Karpas-422 (cell line): Measurements from ENCODE around the gene CDRT15L2. TPM values are rescaled to one million over a fixed set of nuclear protein-coding genes. Genes with fewer than 3 reads are reported as not detected.
"Not testable (repeated sequence)": the region's sequence is repeated elsewhere in the genome, so short reads cannot be mapped to it uniquely, and the experiment has no call there.

ENCODE experiments used
- DNase-seq: peaks from one replicate; pipeline ENCODE4 v3.0.0-alpha.2; 2015
- H2AFZ ChIP-seq: fragments of 200-600 bp; sonication (generic); 2 replicates; pipeline ENCODE4 v1.6.1; 2014; ENCODE audit warnings: antibody characterized with exemption, low read length, mixed read lengths
- H3K27ac ChIP-seq: fragments of 200-600 bp; sonication (generic); 2 replicates; pipeline ENCODE4 v1.5.1; 2014; ENCODE audit warnings: mild to moderate bottlenecking, low read length, moderate library complexity
- H3K27me3 ChIP-seq: fragments of 200-600 bp; sonication (generic); 2 replicates; pipeline ENCODE4 v1.6.1; 2014; ENCODE audit warnings: low read length, mixed read lengths
- H3K36me3 ChIP-seq: fragments of 200-600 bp; sonication (generic); 2 replicates; pipeline ENCODE4 v1.6.1; 2014; ENCODE audit warnings: low read length, mixed read lengths; ENCODE audit not compliant: insufficient read depth
- H3K4me1 ChIP-seq: fragments of 200-600 bp; sonication (generic); 2 replicates; pipeline ENCODE4 v1.6.1; 2014; ENCODE audit warnings: mild to moderate bottlenecking, low read length, mixed read lengths
- H3K4me2 ChIP-seq: fragments of 200-600 bp; sonication (generic); 2 replicates; pipeline ENCODE4 v1.6.1; 2014; ENCODE audit warnings: low read length, low read depth, mild to moderate bottlenecking; ENCODE audit not compliant: poor library complexity, severe bottlenecking
- H3K4me3 ChIP-seq: fragments of 200-600 bp; sonication (generic); 2 replicates; pipeline ENCODE4 v1.5.1; 2014; ENCODE audit warnings: mild to moderate bottlenecking, antibody characterized with exemption, low read length, mixed read lengths
- H3K79me2 ChIP-seq: fragments of 200-600 bp; sonication (generic); 2 replicates; pipeline ENCODE4 v1.6.1; 2014; ENCODE audit warnings: mild to moderate bottlenecking, low read length, mixed read lengths
- H3K9ac ChIP-seq: fragments of 200-600 bp; sonication (generic); 2 replicates; pipeline ENCODE4 v1.6.0; 2014; ENCODE audit warnings: low read length
- H3K9me2 ChIP-seq: fragments of 200-600 bp; sonication (generic), shearing (Covaris generic); replicated peaks from 2 replicates; pipeline ENCODE4 v1.6.0; 2014; ENCODE audit warnings: mild to moderate bottlenecking, low read length, moderate library complexity; ENCODE audit not compliant: insufficient read depth
- H3K9me3 ChIP-seq: fragments of 300-700, 200-600 bp; sonication (generic); 2 replicates; pipeline ENCODE4 v1.6.1; 2014; ENCODE audit warnings: low read length, mixed read lengths
- H4K20me1 ChIP-seq: fragments of 200-600 bp; sonication (generic); 2 replicates; pipeline ENCODE4 v1.6.1; 2014; ENCODE audit warnings: mild to moderate bottlenecking, antibody characterized with exemption, low read length, low read depth; ENCODE audit not compliant: insufficient read depth
- total RNA-seq: library from RNA; depleted of rRNA; stranded (reverse); fragments of >200 nt; shearing (Covaris generic); gene quantifications from 2 replicates; pipeline ENCODE4 v1.2.3, GENCODE V29; 2014; ENCODE audit warnings: low replicate concordance

Gene CDRT15L2
- total RNA-seq, 1 experiment from 2014 or later, result not detected

DNA sequence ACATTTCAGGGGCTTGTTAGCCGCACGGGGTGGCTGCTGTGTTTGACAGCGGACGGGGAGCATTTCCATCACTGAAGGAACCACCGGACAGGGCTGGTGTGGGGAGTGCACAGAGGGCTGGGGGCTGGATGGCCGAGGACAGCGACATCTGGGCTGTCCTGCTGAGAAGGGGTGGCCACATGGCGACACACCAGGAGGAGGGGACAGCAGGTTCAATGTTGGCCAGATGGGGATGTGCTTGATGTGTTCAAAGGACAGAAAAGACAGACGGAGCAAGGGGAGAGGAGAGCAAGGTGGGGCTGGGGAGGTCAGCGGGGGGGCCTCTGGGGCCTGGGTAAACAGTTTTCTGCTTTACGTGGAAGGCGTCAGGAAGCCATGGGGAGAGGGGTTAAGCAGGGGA is 12.8 kb upstream of the CDRT15L2 start:
- H3K27ac ChIP-seq, H3K4me3 ChIP-seq, H3K79me2 ChIP-seq, H3K36me3 ChIP-seq, H3K4me1 ChIP-seq, H3K9me2 ChIP-seq, H3K9ac ChIP-seq, H3K4me2 ChIP-seq, DNase-seq, H3K27me3 ChIP-seq, H2AFZ ChIP-seq, H3K9me3 ChIP-seq, H4K20me1 ChIP-seq: not testable (repeated sequence)

DNA sequence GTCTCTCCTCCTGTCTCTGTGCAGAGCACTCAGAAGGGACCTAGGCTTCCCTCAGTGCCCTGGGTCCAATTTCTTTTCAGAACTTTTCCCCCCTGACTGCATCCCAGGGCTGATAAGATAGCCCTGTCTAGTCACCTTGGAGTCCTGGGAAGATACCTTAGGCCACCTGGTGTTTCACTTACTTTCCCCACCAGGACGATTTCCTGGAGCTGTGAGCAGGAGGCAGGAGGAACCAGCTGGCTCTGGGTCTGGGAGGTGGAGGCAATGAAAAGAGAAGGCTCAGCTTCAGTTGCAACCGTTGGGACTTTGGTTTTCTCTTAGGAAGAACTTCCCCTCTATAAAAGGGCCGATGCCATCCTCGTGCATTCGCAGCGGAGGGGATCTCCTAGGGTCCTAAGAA is 12.1 kb upstream of the CDRT15L2 start:
- H3K36me3 ChIP-seq, H3K27me3 ChIP-seq, H3K4me1 ChIP-seq, H3K79me2 ChIP-seq, H3K9ac ChIP-seq, H3K9me2 ChIP-seq, H3K9me3 ChIP-seq, H3K4me2 ChIP-seq, DNase-seq, H4K20me1 ChIP-seq, H3K27ac ChIP-seq, H3K4me3 ChIP-seq, H2AFZ ChIP-seq: not testable (repeated sequence)

DNA sequence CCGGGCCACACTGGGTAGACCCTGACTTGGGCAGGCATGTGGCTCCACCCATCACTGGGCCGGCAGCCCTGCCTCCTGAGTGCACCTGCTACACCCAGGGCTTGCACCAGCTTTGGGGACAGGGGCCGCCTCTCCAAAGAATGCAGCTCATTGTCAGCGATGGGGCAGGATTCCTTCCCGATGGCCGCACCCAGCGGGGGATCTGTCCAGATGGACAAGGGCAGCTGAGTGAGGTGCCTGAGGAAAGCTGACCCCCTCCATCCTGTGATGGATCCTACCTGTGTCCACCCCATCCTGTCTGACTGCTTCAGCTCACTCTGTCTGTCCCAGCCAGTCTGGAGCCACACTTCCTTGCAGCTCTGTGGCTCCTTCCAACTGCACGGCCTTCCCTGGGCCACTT is 10.9 kb upstream of the CDRT15L2 start:
- not testable (repeated sequence) for H3K4me1 ChIP-seq, H2AFZ ChIP-seq, H3K4me2 ChIP-seq, H3K27ac ChIP-seq, H3K9me3 ChIP-seq, H3K36me3 ChIP-seq, DNase-seq, H4K20me1 ChIP-seq, H3K27me3 ChIP-seq, H3K4me3 ChIP-seq, H3K79me2 ChIP-seq, H3K9ac ChIP-seq, H3K9me2 ChIP-seq

- H3K4me2 ChIP-seq, H3K27ac ChIP-seq, H3K79me2 ChIP-seq, H3K4me3 ChIP-seq, H3K36me3 ChIP-seq, H3K9me2 ChIP-seq, H3K27me3 ChIP-seq, H3K9ac ChIP-seq, H3K4me1 ChIP-seq, H3K9me3 ChIP-seq, H4K20me1 ChIP-seq, DNase-seq, H2AFZ ChIP-seq: not testable (repeated sequence)
Measured at GRCh38 chr17:20571653-20572052, 7.9 kb upstream of the CDRT15L2 start.

GRCh38 chr17:20573216-20573615 is 6.3 kb upstream of the CDRT15L2 start:
- H3K4me3 ChIP-seq, H3K36me3 ChIP-seq, H3K4me2 ChIP-seq, H3K9me2 ChIP-seq, H3K9ac ChIP-seq, DNase-seq, H3K9me3 ChIP-seq, H3K4me1 ChIP-seq, H2AFZ ChIP-seq, H3K27ac ChIP-seq, H3K27me3 ChIP-seq, H3K79me2 ChIP-seq, H4K20me1 ChIP-seq: not testable (repeated sequence)

DNA sequence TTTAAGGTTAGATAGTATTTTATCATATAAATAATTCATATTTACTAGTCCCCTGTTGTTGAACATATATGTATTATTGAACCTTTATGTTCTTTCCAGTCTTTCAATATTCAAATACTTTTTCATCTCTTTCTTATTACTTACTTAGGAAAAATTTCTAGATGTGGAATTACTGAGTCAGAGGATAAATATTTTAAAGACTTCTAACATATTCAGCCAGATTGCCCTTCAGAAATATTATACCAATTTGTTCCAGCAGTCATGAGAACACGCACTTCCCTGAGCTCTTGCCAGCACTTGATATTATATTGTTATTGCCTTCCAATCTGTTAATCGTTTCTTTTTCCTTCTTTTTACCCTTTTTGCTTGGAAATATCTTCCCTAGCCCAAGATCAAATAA is 4.5 kb upstream of the CDRT15L2 start:
- H3K4me2 ChIP-seq, H3K27me3 ChIP-seq, H3K4me3 ChIP-seq, H2AFZ ChIP-seq, H3K79me2 ChIP-seq, H3K9ac ChIP-seq, DNase-seq, H3K9me3 ChIP-seq, H3K27ac ChIP-seq, H3K4me1 ChIP-seq, H3K9me2 ChIP-seq, H3K36me3 ChIP-seq, H4K20me1 ChIP-seq: not testable (repeated sequence)

GRCh38 chr17:20583891-20584577 is 4.5 kb downstream of the CDRT15L2 start:
- not testable (repeated sequence) for H3K79me2 ChIP-seq, H3K4me2 ChIP-seq, H3K36me3 ChIP-seq, H3K27me3 ChIP-seq, H3K9me2 ChIP-seq, DNase-seq, H3K4me3 ChIP-seq, H3K4me1 ChIP-seq, H4K20me1 ChIP-seq, H3K9ac ChIP-seq, H2AFZ ChIP-seq, H3K9me3 ChIP-seq, H3K27ac ChIP-seq

- H3K36me3 ChIP-seq, H3K27me3 ChIP-seq, H3K79me2 ChIP-seq, H3K4me1 ChIP-seq, H3K9ac ChIP-seq, H4K20me1 ChIP-seq, H3K9me3 ChIP-seq, H3K27ac ChIP-seq, H3K9me2 ChIP-seq, H3K4me3 ChIP-seq, H2AFZ ChIP-seq, H3K4me2 ChIP-seq, DNase-seq: not testable (repeated sequence)
Measured at GRCh38 chr17:20588744-20589453, 9.4 kb downstream of the CDRT15L2 start.
